Activated naive CD8-positive, alpha-beta T cell treated with anti-CD3 and anti-CD28 coated beads, Interleukin-2, amount 10 ng/mL, durations not matched to agents 7 days and 5 days (primary cell): ENCODE results near the gene ZIC4. TPM values are rescaled to one million over a fixed set of nuclear protein-coding genes. Genes with fewer than 3 reads are reported as not detected.

Experiments used
- ATAC-seq: fragments of 150-1000 bp; cut with Tn5 transposase; one replicate; pipeline ENCODE4 v1.10.0; 2021; ENCODE audit warnings: low read depth, moderate library complexity
- POLR2A ChIA-PET: fragments of 350-600 bp; sonication (Branson Sonifier 250); formaldehyde crosslinking; loops from one replicate; lab custom pipeline; 2021; ENCODE audit warnings: antibody characterized with exemption; lab: Charles Lee
- DNase-seq: peaks from one replicate; pipeline ENCODE4 v3.0.0; 2021
- H3K27ac Mint-ChIP-seq: one replicate; pipeline ENCODE4 v1.8.0; 2022; ENCODE audit warnings: mild to moderate bottlenecking, mixed read lengths
- H3K27me3 Mint-ChIP-seq: one replicate; pipeline ENCODE4 v1.8.0; 2022; ENCODE audit warnings: mild to moderate bottlenecking, moderate library complexity, mixed read lengths
- H3K36me3 Mint-ChIP-seq: one replicate; pipeline ENCODE4 v1.8.0; 2021; ENCODE audit warnings: mild to moderate bottlenecking, mixed read lengths
- H3K4me1 Mint-ChIP-seq: one replicate; pipeline ENCODE4 v1.8.0; 2021; ENCODE audit warnings: mixed read lengths
- H3K4me3 Mint-ChIP-seq: one replicate; pipeline ENCODE4 v1.8.0; 2022; ENCODE audit warnings: mild to moderate bottlenecking, moderate library complexity, mixed read lengths
- H3K9me3 Mint-ChIP-seq: one replicate; pipeline ENCODE4 v1.8.0; 2021; ENCODE audit warnings: mixed read lengths
- total RNA-seq, 2 experiments: library from RNA; stranded (reverse); gene quantifications; one replicate each; pipeline ENCODE4 v1.2.3, GENCODE V29; 2021

ZIC4 gene
- total RNA-seq, 2 experiments from 2014 or later: not detected

DNA sequence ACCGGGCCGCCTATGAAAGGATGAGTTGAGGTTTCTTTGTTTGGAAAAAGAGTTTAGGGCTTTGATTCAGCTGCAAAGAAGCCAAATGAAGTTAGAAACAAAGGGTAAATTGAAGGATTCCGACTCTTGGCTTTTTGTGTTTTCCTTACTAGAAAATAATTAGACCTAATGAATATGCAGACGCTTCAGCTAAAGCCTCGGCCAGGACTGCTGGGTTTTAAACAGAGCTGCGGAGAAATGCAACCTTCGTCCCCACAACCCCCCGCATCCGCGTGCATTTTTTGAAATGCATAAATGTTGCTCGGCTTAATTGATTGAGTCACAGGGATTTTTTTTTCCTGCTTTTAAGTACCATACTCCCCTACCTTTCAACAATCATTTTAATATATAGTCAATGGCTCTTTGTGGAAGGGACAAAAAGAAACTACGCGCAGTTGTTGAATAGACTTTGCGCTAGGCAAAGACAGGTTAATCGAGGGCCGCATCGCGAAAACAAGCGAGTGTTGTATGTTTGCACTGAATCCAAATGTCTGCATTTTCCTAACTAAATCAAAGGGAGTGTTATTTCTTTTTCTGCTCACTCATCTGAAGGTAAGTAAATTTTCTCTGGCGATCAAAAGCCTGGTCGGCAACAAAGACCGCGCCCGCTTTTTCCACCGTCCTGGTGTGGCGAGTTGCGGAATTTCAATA, 1.3 kb upstream of the ZIC4 start:
- no peak for ATAC-seq
- H3K9me3 Mint-ChIP-seq: peaks cover 12% of the 10 kb centered on the region
- H3K4me1 Mint-ChIP-seq: peaks cover 19% of the 10 kb centered on the region
- POLR2A ChIA-PET: no interaction called here
- peaks cover 7% of the 10 kb centered on the region for H3K36me3 Mint-ChIP-seq
- peaks cover 67% of the 10 kb centered on the region for H3K27me3 Mint-ChIP-seq
- no peak for DNase-seq
- H3K4me3 Mint-ChIP-seq: no peak overlapping the region
- H3K27ac Mint-ChIP-seq: peak overlapping the region; percentile 81

- POLR2A ChIA-PET: no interaction called here
Measured at GRCh38 chr3:147407114-147407497, 763 bp upstream of the ZIC4 start.

DNA sequence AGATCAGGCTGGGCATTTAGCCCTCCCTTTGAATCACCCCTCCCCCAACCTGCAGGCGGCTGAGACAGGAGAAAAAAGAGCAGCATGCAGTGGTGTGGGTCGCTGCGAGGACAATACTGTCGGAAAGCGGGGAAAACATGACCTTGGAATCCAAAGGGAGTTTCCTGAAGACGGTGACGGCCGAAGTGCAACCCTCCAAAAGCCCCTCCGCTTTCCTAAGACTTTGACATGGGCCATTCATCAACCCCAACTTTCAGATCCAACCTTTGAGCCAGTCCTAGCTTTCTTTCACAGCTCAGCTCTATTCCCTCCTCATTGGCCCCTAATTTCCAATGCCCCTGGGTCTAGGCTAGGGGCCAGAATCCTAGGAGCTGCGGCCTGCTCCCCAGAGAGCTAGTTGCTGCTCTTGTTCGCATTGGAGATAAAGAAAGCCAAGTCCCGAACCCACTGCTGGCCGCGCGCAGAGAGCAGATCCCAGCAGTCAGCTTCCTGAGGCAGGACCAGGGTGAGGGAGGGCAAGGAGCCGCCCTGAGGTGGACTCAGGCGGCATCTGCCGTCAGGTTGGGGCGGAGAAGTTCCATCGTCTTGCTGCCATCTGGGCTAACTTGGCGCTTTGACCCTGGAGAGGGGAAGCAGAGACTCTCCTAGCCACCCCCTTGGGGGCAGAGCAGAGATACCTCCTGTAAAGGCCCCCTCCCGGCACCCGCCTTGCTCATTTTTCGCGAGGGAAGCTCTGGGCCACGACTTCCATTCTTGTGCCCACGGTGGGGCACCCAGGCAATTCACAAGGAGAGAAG, 914 bp downstream of the ZIC4 start:
- no peak for ATAC-seq
- H3K36me3 Mint-ChIP-seq: peaks cover 4% of the 10 kb centered on the region
- H3K27me3 Mint-ChIP-seq: peaks cover 48% of the 10 kb centered on the region
- H3K27ac Mint-ChIP-seq: no peak overlapping the region
- no peak overlapping the region for H3K4me3 Mint-ChIP-seq
- H3K4me1 Mint-ChIP-seq: peaks cover 7% of the 10 kb centered on the region
- no peak for DNase-seq
- POLR2A ChIA-PET: no interaction called here
- H3K9me3 Mint-ChIP-seq: peaks cover 8% of the 10 kb centered on the region

More at GRCh38 chr3:147407114-147407497, 763 bp upstream of the ZIC4 start:
- DNase-seq: no peak
- Mint-ChIP-seq H3K9me3 (peaks cover 12% of the 10 kb centered on the region), H3K27ac (no peak overlapping the region), H3K36me3 (peaks cover 7% of the 10 kb centered on the region), H3K27me3 (peaks cover 61% of the 10 kb centered on the region), H3K4me3 (no peak overlapping the region), H3K4me1 (peaks cover 16% of the 10 kb centered on the region)
- ATAC-seq: no peak

- H3K27me3 Mint-ChIP-seq: peaks cover 48% of the 10 kb centered on the region
- peaks cover 7% of the 10 kb centered on the region for H3K4me1 Mint-ChIP-seq
- H3K27ac Mint-ChIP-seq: no peak overlapping the region
- ATAC-seq (no peak), DNase-seq (no peak)
- POLR2A ChIA-PET: no interaction called here
- peaks cover 4% of the 10 kb centered on the region for H3K36me3 Mint-ChIP-seq
- no peak overlapping the region for H3K4me3 Mint-ChIP-seq
- peaks cover 8% of the 10 kb centered on the region for H3K9me3 Mint-ChIP-seq
Measured at GRCh38 chr3:147404800-147405230, 1.5 kb downstream of the ZIC4 start.

- Mint-ChIP-seq H3K27me3 (peaks cover 46% of the 10 kb centered on the region), H3K9me3 (peaks cover 8% of the 10 kb centered on the region), H3K27ac (no peak overlapping the region), H3K4me1 (peaks cover 6% of the 10 kb centered on the region), H3K4me3 (no peak overlapping the region), H3K36me3 (peaks cover 4% of the 10 kb centered on the region)
- ATAC-seq (no peak), DNase-seq (no peak)
- POLR2A ChIA-PET: no interaction called here
Measured at GRCh38 chr3:147404000-147404799, 2.1 kb downstream of the ZIC4 start.

GRCh38 chr3:147403511-147403910, 2.8 kb downstream of the ZIC4 start:
- H3K9me3 Mint-ChIP-seq: peaks cover 6% of the 10 kb centered on the region
- peaks cover 6% of the 10 kb centered on the region for H3K4me1 Mint-ChIP-seq
- no peak overlapping the region for H3K4me3 Mint-ChIP-seq
- DNase-seq (no peak), ATAC-seq (no peak)
- peaks cover 48% of the 10 kb centered on the region for H3K27me3 Mint-ChIP-seq
- no peak overlapping the region for H3K27ac Mint-ChIP-seq
- POLR2A ChIA-PET: no interaction called here
- peaks cover 4% of the 10 kb centered on the region for H3K36me3 Mint-ChIP-seq

GRCh38 chr3:147402159-147402558, 4.2 kb downstream of the ZIC4 start:
- H3K27ac Mint-ChIP-seq: no peak overlapping the region
- H3K4me3 Mint-ChIP-seq: no peak overlapping the region
- no peaks in the 10 kb centered on the region for H3K4me1 Mint-ChIP-seq
- POLR2A ChIA-PET: interaction anchor here (0.6 kb wide), 1 partner anchor 24 kb away, joined by 3 read pairs; no protein-coding TSS in a partner anchor
- DNase-seq (no peak), ATAC-seq (no peak)
- peaks cover 47% of the 10 kb centered on the region for H3K27me3 Mint-ChIP-seq
- peaks cover 2% of the 10 kb centered on the region for H3K9me3 Mint-ChIP-seq
- H3K36me3 Mint-ChIP-seq: peaks cover 3% of the 10 kb centered on the region

GRCh38 chr3:147401421-147401820, 4.9 kb downstream of the ZIC4 start:
- ATAC-seq: no peak
- POLR2A ChIA-PET: interaction anchor here (0.6 kb wide), 1 partner anchor 23 kb away, joined by 3 read pairs; no protein-coding TSS in a partner anchor
- Mint-ChIP-seq H3K4me1 (no peaks in the 10 kb centered on the region), H3K27ac (no peak overlapping the region), H3K36me3 (peaks cover 3% of the 10 kb centered on the region), H3K9me3 (peaks cover 2% of the 10 kb centered on the region), H3K4me3 (no peak overlapping the region), H3K27me3 (peaks cover 46% of the 10 kb centered on the region)
- DNase-seq: no peak

- POLR2A ChIA-PET: no interaction called here
Measured at GRCh38 chr3:147400999-147401398, 5.3 kb downstream of the ZIC4 start.

DNA sequence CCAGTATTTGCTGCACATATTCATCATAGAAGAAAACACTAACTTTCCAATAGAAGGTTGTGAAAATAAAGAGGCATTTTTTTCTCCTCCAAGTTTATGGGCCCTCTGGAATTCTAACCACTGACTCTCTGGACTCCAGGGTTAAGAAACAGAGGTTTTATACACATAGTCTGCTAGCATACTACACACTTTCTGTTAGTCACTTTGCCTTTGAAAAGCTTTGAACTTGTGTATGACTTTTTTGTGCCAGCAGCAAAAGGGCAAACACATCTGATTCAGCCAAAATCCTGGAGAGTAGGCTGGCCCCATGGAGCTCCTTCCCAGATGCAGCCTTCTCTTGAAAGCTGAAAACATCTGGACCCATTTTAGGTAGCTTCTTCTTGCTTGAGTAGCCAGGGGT, 6.2 kb downstream of the ZIC4 start:
- H3K27me3 Mint-ChIP-seq: peaks cover 46% of the 10 kb centered on the region
- H3K36me3 Mint-ChIP-seq: peaks cover 3% of the 10 kb centered on the region
- H3K4me1 Mint-ChIP-seq: no peaks in the 10 kb centered on the region
- DNase-seq (no peak), ATAC-seq (no peak)
- no peak overlapping the region for H3K27ac Mint-ChIP-seq
- H3K9me3 Mint-ChIP-seq: peaks cover 2% of the 10 kb centered on the region
- POLR2A ChIA-PET: no interaction called here
- H3K4me3 Mint-ChIP-seq: no peak overlapping the region

More at GRCh38 chr3:147400999-147401398, 5.3 kb downstream of the ZIC4 start:
- peaks cover 2% of the 10 kb centered on the region for H3K9me3 Mint-ChIP-seq
- H3K4me1 Mint-ChIP-seq: no peaks in the 10 kb centered on the region
- H3K27me3 Mint-ChIP-seq: peaks cover 44% of the 10 kb centered on the region
- H3K4me3 Mint-ChIP-seq: no peak overlapping the region
- H3K36me3 Mint-ChIP-seq: peaks cover 3% of the 10 kb centered on the region
- no peak for DNase-seq
- no peak overlapping the region for H3K27ac Mint-ChIP-seq
- ATAC-seq: no peak

DNA sequence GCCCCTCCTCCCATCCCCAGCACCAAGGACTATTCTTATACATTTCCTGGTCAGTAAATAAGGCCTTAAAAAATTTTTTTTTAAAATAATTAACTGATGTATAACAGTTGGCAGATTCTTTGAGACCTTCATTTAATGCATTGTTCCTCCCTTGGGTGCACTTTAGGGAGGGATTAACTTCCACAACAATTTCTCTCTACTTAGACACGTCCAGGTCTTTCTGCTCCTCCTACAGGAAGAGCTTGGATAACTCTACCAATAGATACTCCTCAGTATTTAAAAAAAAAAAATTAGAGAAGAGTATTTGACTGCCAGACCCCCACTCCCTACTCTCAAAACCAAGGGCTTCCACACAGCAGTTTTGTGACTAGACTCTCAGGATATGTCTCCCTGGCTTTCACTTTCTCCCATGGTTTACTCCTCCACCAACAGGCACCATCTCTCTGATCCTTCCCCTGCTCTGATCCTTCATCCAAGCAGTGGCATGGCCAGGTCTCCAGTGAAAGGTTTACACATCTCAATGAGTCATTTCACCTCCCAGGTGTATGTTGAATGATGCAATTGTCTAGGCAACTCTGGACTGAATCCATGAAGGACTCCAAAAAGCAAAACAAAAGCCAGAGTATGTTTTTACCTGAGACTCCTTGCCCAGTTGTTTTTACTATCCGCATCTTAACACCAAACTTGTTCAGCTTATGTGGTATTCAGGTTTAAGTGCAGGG, 7.4 kb downstream of the ZIC4 start:
- POLR2A ChIA-PET: no interaction called here
- Mint-ChIP-seq H3K4me1 (peaks cover 1% of the 10 kb centered on the region), H3K27ac (no peak overlapping the region), H3K9me3 (peaks cover 2% of the 10 kb centered on the region), H3K27me3 (peaks cover 47% of the 10 kb centered on the region), H3K4me3 (no peak overlapping the region), H3K36me3 (peaks cover 4% of the 10 kb centered on the region)
- DNase-seq (no peak), ATAC-seq (no peak)

- Mint-ChIP-seq H3K27me3 (peaks cover 50% of the 10 kb centered on the region), H3K9me3 (peaks cover 2% of the 10 kb centered on the region)
- no peak for ATAC-seq
Measured at GRCh38 chr3:147397875-147398812, 8.2 kb downstream of the ZIC4 start.

More at GRCh38 chr3:147397875-147398812, 8.2 kb downstream of the ZIC4 start:
- peaks cover 5% of the 10 kb centered on the region for H3K36me3 Mint-ChIP-seq
- H3K27ac Mint-ChIP-seq: no peak overlapping the region
- peaks cover 2% of the 10 kb centered on the region for H3K4me1 Mint-ChIP-seq
- DNase-seq: no peak
- POLR2A ChIA-PET: no interaction called here
- H3K4me3 Mint-ChIP-seq: no peak overlapping the region
